Calu3 (cell line): Measurements from ENCODE around the gene SRGAP3. TPM values are rescaled to one million over a fixed set of nuclear protein-coding genes. Genes with fewer than 3 reads are reported as not detected.

Source experiments
- BruUV-seq: library from RNA; stranded (reverse); fragments of 400-500 nt; replicated peaks from 2 replicates; lab custom pipeline; 2021; lab: Mats Ljungman, UMichigan
- CTCF ChIA-PET: fragments of 300-600 bp; sonication (Branson Sonifier 250); formaldehyde crosslinking; loops from one replicate; lab custom pipeline; 2022; ENCODE audit warnings: antibody characterized with exemption; lab: Charles Lee
- DNase-seq: peaks from one replicate; pipeline ENCODE4 v3.0.0; 2022
- H3K27ac Mint-ChIP-seq: one replicate; pipeline ENCODE4 v1.8.0; 2022; ENCODE audit warnings: mixed read lengths; ENCODE audit not compliant: unreplicated experiment
- H3K27me3 Mint-ChIP-seq: one replicate; pipeline ENCODE4 v1.8.0; 2022; ENCODE audit warnings: mixed read lengths; ENCODE audit not compliant: unreplicated experiment
- H3K36me3 Mint-ChIP-seq: one replicate; pipeline ENCODE4 v1.8.0; 2022; ENCODE audit warnings: mild to moderate bottlenecking, moderate library complexity, mixed read lengths; ENCODE audit not compliant: insufficient read depth, unreplicated experiment
- H3K4me1 Mint-ChIP-seq: one replicate; pipeline ENCODE4 v1.8.0; 2022; ENCODE audit warnings: mild to moderate bottlenecking, low read depth, mixed read lengths; ENCODE audit not compliant: unreplicated experiment
- H3K4me3 Mint-ChIP-seq: one replicate; pipeline ENCODE4 v1.8.0; 2022; ENCODE audit warnings: mild to moderate bottlenecking, low read depth, moderate library complexity, mixed read lengths; ENCODE audit not compliant: unreplicated experiment
- H3K9me3 Mint-ChIP-seq: one replicate; pipeline ENCODE4 v1.8.0; 2022; ENCODE audit warnings: low read depth, mixed read lengths; ENCODE audit not compliant: unreplicated experiment
- CTCF ChIP-seq: fragments of 200-600 bp; IDR thresholded peaks from one replicate; pipeline ENCODE4 v1.8.0; 2022; ENCODE audit warnings: antibody characterized with exemption; ENCODE audit not compliant: unreplicated experiment
- intact Hi-C: fragments of 100-400 bp; cut with micrococcal nuclease; formaldehyde crosslinking; loops from one replicate; pipeline ENCODE4 v1.10.0; 2022; ENCODE audit not compliant: unreplicated experiment
- total RNA-seq: library from RNA; stranded (reverse); gene quantifications from 2 replicates; pipeline ENCODE4 v1.2.3, GENCODE V29; 2022

The SRGAP3 gene
- total RNA-seq, 1 experiment from 2014 or later, result 8.2 TPM

- intact Hi-C loops, result no loop called here
- H3K27me3 Mint-ChIP-seq, result peaks cover 16% of the 10 kb centered on the region
- CTCF ChIA-PET, result no interaction called here
- no peak overlapping the region for H3K4me3 Mint-ChIP-seq
- no peaks in the 10 kb centered on the region for H3K36me3 Mint-ChIP-seq
- no peak for TF ChIP-seq CTCF
- no peak for DNase-seq
- no peak overlapping the region for H3K27ac Mint-ChIP-seq
- H3K4me1 Mint-ChIP-seq, result no peaks in the 10 kb centered on the region
- BruUV-seq, result no TSS peak
- no peaks in the 10 kb centered on the region for H3K9me3 Mint-ChIP-seq
Observed at GRCh38 chr3:9202546-9202945, 46.9 kb downstream of the SRGAP3 start.

- no TSS peak for BruUV-seq
- Mint-ChIP-seq H3K27ac (no peak overlapping the region), H3K36me3 (no peaks in the 10 kb centered on the region), H3K9me3 (no peaks in the 10 kb centered on the region), H3K27me3 (peaks cover 13% of the 10 kb centered on the region), H3K4me3 (no peak overlapping the region), H3K4me1 (no peaks in the 10 kb centered on the region)
- DNase-seq, result no peak
- TF ChIP-seq CTCF, result no peak
- CTCF ChIA-PET, result no interaction called here
- intact Hi-C loops, result no loop called here
Observed at GRCh38 chr3:9201955-9202354, 47.5 kb downstream of the SRGAP3 start.

GRCh38 chr3:9201266-9201665 is 48.2 kb downstream of the SRGAP3 start:
- no peaks in the 10 kb centered on the region for H3K4me1 Mint-ChIP-seq
- no peak overlapping the region for H3K4me3 Mint-ChIP-seq
- DNase-seq, result no peak
- intact Hi-C loops, result no loop called here
- CTCF ChIA-PET, result no interaction called here
- H3K9me3 Mint-ChIP-seq, result no peaks in the 10 kb centered on the region
- no peak overlapping the region for H3K27ac Mint-ChIP-seq
- H3K27me3 Mint-ChIP-seq, result peaks cover 9% of the 10 kb centered on the region
- no peak for TF ChIP-seq CTCF
- H3K36me3 Mint-ChIP-seq, result no peaks in the 10 kb centered on the region
- BruUV-seq, result no TSS peak

GRCh38 chr3:9199775-9200174 is 49.7 kb downstream of the SRGAP3 start:
- BruUV-seq, result no TSS peak
- H3K27me3 Mint-ChIP-seq, result peaks cover 9% of the 10 kb centered on the region
- intact Hi-C loops, result no loop called here
- TF ChIP-seq CTCF, result no peak
- H3K9me3 Mint-ChIP-seq, result no peaks in the 10 kb centered on the region
- H3K4me1 Mint-ChIP-seq, result no peaks in the 10 kb centered on the region
- CTCF ChIA-PET, result no interaction called here
- H3K27ac Mint-ChIP-seq, result no peak overlapping the region
- no peak for DNase-seq
- H3K36me3 Mint-ChIP-seq, result no peaks in the 10 kb centered on the region
- H3K4me3 Mint-ChIP-seq, result no peak overlapping the region

GRCh38 chr3:9198899-9199335 is 50.5 kb downstream of the SRGAP3 start:
- Mint-ChIP-seq H3K9me3 (no peaks in the 10 kb centered on the region), H3K4me3 (no peak overlapping the region), H3K27ac (no peak overlapping the region), H3K27me3 (peaks cover 9% of the 10 kb centered on the region), H3K4me1 (no peaks in the 10 kb centered on the region), H3K36me3 (no peaks in the 10 kb centered on the region)
- CTCF ChIA-PET, result no interaction called here
- BruUV-seq, result no TSS peak
- no peak for DNase-seq
- no peak for TF ChIP-seq CTCF
- intact Hi-C loops, result no loop called here
